NT2/D1 (cell line): Measurements from ENCODE around the gene ZNF814.
"Not testable (repeated sequence)": the region's sequence is repeated elsewhere in the genome, so short reads cannot be mapped to it uniquely, and the experiment has no call there.

Source experiments
- DNase-seq: peaks from one replicate; pipeline ENCODE4 v3.0.0-alpha.2; 2011; ENCODE audit warnings: low read depth, low spot score
- H3K27me3 ChIP-seq: 2 replicates; pipeline ENCODE4 v1.6.0; 2011; ENCODE audit warnings: mild to moderate bottlenecking; ENCODE audit not compliant: insufficient read length, insufficient read depth
- H3K36me3 ChIP-seq: 2 replicates; pipeline ENCODE4 v1.6.1; 2011; ENCODE audit warnings: mild to moderate bottlenecking, low read length, mixed read lengths; ENCODE audit not compliant: insufficient read depth, insufficient read length
- H3K4me1 ChIP-seq: 2 replicates; pipeline ENCODE4 v1.5.1; 2011; ENCODE audit not compliant: insufficient read depth, insufficient read length
- H3K4me3 ChIP-seq: 2 replicates; pipeline ENCODE4 v1.5.1; 2011; ENCODE audit warnings: low read depth; ENCODE audit not compliant: insufficient read length
- H3K9ac ChIP-seq: 2 replicates; pipeline ENCODE4 v1.6.0; 2011; ENCODE audit warnings: low read depth; ENCODE audit not compliant: insufficient read length
- H3K9me3 ChIP-seq: 2 replicates; pipeline ENCODE4 v1.5.1; 2011; ENCODE audit warnings: mild to moderate bottlenecking, low read length; ENCODE audit not compliant: insufficient read depth
- SUZ12 ChIP-seq: IDR thresholded peaks from 2 replicates; pipeline ENCODE4 v1.6.1; 2011; ENCODE audit not compliant: insufficient read length, insufficient read depth; ENCODE audit errors: extremely low read depth
- YY1 ChIP-seq: IDR thresholded peaks from 2 replicates; pipeline ENCODE4 v1.6.1; 2011; ENCODE audit not compliant: insufficient read length, insufficient read depth
- ZNF274 ChIP-seq: IDR thresholded peaks from 2 replicates; pipeline ENCODE4 v1.6.1; 2011; ENCODE audit warnings: mild to moderate bottlenecking, low read depth, low read length

The ZNF814 gene

GRCh38 chr19:57905258-57905657 is 16.4 kb upstream of the ZNF814 start:
- peaks cover 35% of the 10 kb centered on the region for H3K36me3 ChIP-seq
- no peak overlapping the region for H3K9ac ChIP-seq
- no peak overlapping the region for H3K4me3 ChIP-seq
- DNase-seq, result no peak
- H3K4me1 ChIP-seq, result no peaks in the 10 kb centered on the region
- H3K9me3 ChIP-seq, result 0 out of 2 replicates have a peak, but pooled peaks cover 6% of the 10 kb centered on the region
- TF ChIP-seq ZNF274 (no peak), SUZ12 (no peak), YY1 (no peak)
- H3K27me3 ChIP-seq, result no peaks in the 10 kb centered on the region

- Histone ChIP-seq H3K4me1 (no peaks in the 10 kb centered on the region), H3K9me3 (0 out of 2 replicates have a peak, but pooled peaks cover 6% of the 10 kb centered on the region), H3K36me3 (peaks cover 30% of the 10 kb centered on the region), H3K27me3 (no peaks in the 10 kb centered on the region), H3K4me3 (no peak overlapping the region), H3K9ac (no peak overlapping the region)
- no peak for TF ChIP-seq YY1
- TF ChIP-seq SUZ12, result no peak
- TF ChIP-seq ZNF274, result no peak
- no peak for DNase-seq
Observed at GRCh38 chr19:57903618-57904184, 14.9 kb upstream of the ZNF814 start.

DNA sequence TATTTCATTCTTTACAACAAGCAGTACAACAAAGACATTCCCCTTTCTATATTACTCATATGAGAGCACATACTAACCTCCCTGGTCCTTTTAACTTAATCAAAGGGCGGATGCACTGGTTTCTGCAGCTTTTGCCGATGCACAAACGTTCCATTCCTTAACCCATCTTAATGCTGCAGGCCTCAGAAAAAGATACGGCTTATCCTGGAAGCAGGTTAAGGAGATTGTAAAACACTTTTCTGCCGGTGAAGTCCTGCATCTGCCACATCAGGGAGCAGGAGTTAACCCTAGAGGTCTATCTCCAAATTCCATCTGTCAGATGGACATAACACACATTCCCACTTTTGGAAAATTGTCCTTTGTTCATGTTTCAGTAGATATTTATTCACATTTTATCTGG is 11.5 kb upstream of the ZNF814 start:
- Histone ChIP-seq H3K9me3 (0 out of 2 replicates have a peak, but pooled peaks cover 6% of the 10 kb centered on the region), H3K4me1 (no peaks in the 10 kb centered on the region), H3K4me3 (no peak overlapping the region), H3K9ac (no peak overlapping the region), H3K36me3 (peaks cover 8% of the 10 kb centered on the region), H3K27me3 (no peaks in the 10 kb centered on the region)
- TF ChIP-seq ZNF274 (no peak), YY1 (no peak), SUZ12 (no peak)
- no peak for DNase-seq

DNA sequence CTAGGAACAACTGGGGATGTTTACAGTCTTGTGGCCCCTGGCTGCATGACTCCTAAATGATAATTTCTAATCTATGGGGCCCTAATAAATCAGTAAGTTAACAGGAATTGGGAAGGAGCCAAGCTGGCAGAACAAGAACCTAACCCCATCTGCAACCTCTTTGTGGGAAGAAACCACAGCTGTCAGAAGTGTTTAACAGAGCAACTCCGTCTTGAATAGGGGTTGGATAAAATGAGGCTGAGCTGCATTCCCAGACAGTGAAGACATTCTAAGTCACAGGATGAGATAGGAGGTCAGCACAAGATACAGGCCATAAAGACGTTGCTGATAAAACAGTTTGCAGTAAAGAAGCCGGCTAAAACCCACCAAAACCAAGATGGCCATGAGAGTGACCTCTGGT is 1.9 kb upstream of the ZNF814 start:
- H3K4me3 ChIP-seq, H3K27me3 ChIP-seq, H3K9ac ChIP-seq, DNase-seq, H3K4me1 ChIP-seq, H3K9me3 ChIP-seq: not testable (repeated sequence)
- peaks cover 12% of the 10 kb centered on the region for H3K36me3 ChIP-seq

DNA sequence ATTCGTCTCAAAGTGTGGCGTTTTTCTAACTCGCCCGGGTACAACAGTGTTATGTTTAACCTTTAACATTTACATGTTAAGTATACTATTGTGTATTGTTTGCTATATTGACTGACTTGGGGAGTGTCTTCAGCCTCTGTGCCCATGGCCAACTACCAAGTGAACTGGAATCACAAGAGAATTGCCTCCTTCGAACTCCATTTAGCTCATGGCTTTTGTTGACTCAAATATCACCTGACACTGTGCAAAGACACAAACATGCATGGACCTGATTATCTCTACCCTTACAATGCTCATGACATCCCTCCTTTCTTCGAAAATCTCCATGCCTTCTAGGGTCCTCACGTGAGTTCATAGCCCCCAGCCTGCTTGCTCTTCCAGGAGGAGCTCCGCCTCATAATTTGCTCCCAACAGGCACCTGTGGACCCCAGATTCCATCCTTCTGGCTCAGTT is 704 bp downstream of the ZNF814 start:
- Histone ChIP-seq H3K4me1 (no peaks in the 10 kb centered on the region), H3K36me3 (peaks cover 27% of the 10 kb centered on the region), H3K9ac (peak overlapping the region; percentile 99), H3K27me3 (no peaks in the 10 kb centered on the region), H3K4me3 (peak overlapping the region; percentile 99), H3K9me3 (no peaks in the 10 kb centered on the region)
- TF ChIP-seq YY1 (no peak), ZNF274 (no peak), SUZ12 (no peak)
- DNase-seq, result no peak

GRCh38 chr19:57887195-57887941 is 1.5 kb downstream of the ZNF814 start:
- no peaks in the 10 kb centered on the region for H3K27me3 ChIP-seq
- peaks cover 27% of the 10 kb centered on the region for H3K36me3 ChIP-seq
- peak overlapping the region; percentile 99 for H3K4me3 ChIP-seq
- no peaks in the 10 kb centered on the region for H3K4me1 ChIP-seq
- no peak for TF ChIP-seq ZNF274
- no peak for TF ChIP-seq SUZ12
- TF ChIP-seq YY1, result no peak
- peak overlapping the region; percentile 99 for H3K9ac ChIP-seq
- H3K9me3 ChIP-seq, result no peaks in the 10 kb centered on the region
- peak; percentile 90 for DNase-seq

DNA sequence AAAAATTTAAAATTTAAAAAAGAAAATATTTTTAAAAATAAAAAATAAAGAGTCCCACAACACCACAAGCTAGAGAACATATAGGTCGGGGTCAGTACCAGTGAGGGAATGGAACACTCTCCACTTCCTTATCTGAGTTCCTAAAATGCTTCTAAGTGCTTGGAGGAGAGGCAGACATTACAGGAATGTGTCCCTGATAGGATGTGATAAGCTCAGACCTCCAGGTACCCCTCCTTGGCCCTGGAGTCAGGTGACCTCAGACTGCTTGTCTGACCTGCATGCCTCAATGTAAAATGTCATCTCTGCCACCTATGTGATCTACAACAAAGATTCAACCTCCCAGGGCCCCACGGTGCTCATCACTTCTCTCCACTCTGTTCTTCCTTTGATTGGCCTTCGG is 2.8 kb downstream of the ZNF814 start:
- no peak for TF ChIP-seq ZNF274
- no peak for TF ChIP-seq YY1
- no peak for TF ChIP-seq SUZ12
- H3K4me3 ChIP-seq, result peak overlapping the region; percentile 24
- H3K9me3 ChIP-seq, result no peaks in the 10 kb centered on the region
- no peaks in the 10 kb centered on the region for H3K4me1 ChIP-seq
- H3K9ac ChIP-seq, result peak overlapping the region; percentile 56
- peaks cover 27% of the 10 kb centered on the region for H3K36me3 ChIP-seq
- no peak for DNase-seq
- no peaks in the 10 kb centered on the region for H3K27me3 ChIP-seq

- Histone ChIP-seq H3K36me3 (peaks cover 76% of the 10 kb centered on the region), H3K9me3 (peaks cover 48% of the 10 kb centered on the region)
- H3K4me3 ChIP-seq, H3K4me1 ChIP-seq, H3K9ac ChIP-seq, H3K27me3 ChIP-seq, DNase-seq: not testable (repeated sequence)
Observed at GRCh38 chr19:57873883-57874799, 14.7 kb downstream of the ZNF814 start.
